ENCODE results near the gene ZFAND4. TPM values are rescaled to one million over a fixed set of nuclear protein-coding genes. Genes with fewer than 3 reads are reported as not detected.
A peak's percentile ranks its signal among the peaks of the same experiment; 100 is the strongest.
"Not testable (repeated sequence)": the region's sequence is repeated elsewhere in the genome, so short reads cannot be mapped to it uniquely, and the experiment has no call there.

Gene ZFAND4
- total RNA-seq, 1 donor from 2014 or later: 21.9 TPM

DNA sequence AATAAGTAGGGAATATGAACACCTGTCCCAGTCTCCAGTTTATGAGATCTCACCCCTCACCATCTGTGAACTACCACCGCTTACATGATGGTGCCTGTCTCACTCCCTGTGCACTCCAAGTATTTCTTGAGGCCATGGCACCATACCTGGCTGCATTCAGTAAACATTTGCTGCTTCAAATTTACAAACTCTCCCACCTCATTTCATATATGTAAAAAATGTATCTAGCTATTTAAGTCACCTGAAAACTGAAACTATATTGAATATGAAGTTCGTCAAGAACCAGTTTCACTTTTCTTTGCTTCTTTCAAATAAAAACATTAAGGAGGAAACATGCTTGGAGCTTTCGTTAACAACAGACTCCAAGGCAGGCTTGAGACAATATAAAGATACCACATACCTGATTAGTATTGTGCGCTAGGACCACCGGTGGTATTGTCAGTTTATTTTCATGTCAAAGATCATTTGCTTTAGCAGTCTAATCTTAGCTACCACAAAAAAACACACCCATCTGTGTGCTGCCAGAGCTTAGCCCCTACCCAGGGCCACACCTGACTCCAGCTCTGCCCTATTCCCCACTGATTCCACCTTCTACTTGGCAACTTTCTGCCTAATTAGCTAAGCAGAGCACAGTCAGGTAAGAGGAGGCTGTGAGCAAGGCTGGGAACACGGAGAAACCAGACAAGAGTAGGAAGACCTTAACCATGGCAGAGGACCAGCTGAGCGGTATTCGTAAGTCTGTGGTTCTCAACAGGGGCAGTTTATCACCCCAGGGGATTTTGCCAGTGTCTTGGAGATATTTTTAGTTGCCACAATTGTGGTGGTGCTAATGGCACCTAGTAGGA, 92.0 kb downstream of the ZFAND4 start:
- Histone ChIP-seq H3K36me3 (ENCODE audit: control insufficient read depth in 3 of 3, insufficient read depth in 3 of 3, low read length in 3 of 3) (no peaks in the 10 kb centered on the region), H3K27me3 (ENCODE audit: control insufficient read depth in 3 of 3, insufficient read depth in 3 of 3, low read length in 3 of 3) (no peaks in the 10 kb centered on the region), H3K27ac (ENCODE audit: low read depth, low read length) (no peak overlapping the region), H3K4me3 (ENCODE audit: low read length in 3 of 3) (peak overlapping the region in 1 of 3 donors; percentile 30), H3K4me1 (ENCODE audit: control insufficient read depth in 3 of 3, insufficient read depth in 3 of 3, low read length in 3 of 3) (peaks cover 3 to 8% (median 7%) of the 10 kb centered on the region in 3 donors), H3K9ac (ENCODE audit: low read depth in 1 of 3, low read length in 3 of 3) (peak overlapping the region in 1 of 3 donors; percentile 26), H3K9me3 (ENCODE audit: control insufficient read depth in 3 of 3, low read length in 3 of 3) (no peaks in the 10 kb centered on the region)

DNA sequence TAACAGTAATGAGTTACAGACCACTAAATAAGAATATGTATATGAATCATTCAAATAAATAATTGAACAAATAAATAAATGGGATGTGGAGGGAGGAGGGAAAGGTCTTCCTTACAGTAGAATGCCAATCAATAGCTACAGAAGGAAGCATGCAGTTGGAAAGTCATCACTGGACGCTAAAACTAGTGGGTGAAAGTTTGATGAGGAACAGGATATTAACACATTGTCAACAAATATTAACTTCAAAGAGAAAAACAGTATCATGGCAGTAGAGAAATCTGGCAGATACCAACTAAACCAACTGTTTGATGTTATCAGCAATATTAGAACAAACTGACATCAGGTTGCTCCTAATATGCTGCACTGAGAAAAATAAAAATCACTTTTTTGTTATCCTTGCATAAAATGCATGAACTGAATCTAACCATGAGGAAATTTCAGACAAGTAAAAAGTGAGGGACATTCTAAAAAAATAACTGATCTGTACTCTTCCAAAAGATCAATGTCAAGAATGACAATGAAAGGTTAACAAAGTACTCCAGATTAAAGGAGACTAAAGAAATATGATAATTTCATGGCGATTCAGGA, 94.1 kb downstream of the ZFAND4 start:
- no peak overlapping the region for H3K9ac ChIP-seq (ENCODE audit: low read depth in 1 of 3, low read length in 3 of 3)
- no peak overlapping the region for H3K27ac ChIP-seq (ENCODE audit: low read depth, low read length)
- H3K4me1 ChIP-seq (ENCODE audit: control insufficient read depth in 3 of 3, insufficient read depth in 3 of 3, low read length in 3 of 3): peaks cover 3 to 8% (median 7%) of the 10 kb centered on the region in 3 donors
- H3K27me3 ChIP-seq (ENCODE audit: control insufficient read depth in 3 of 3, insufficient read depth in 3 of 3, low read length in 3 of 3): no peaks in the 10 kb centered on the region
- H3K9me3 ChIP-seq (ENCODE audit: control insufficient read depth in 3 of 3, low read length in 3 of 3): no peaks in the 10 kb centered on the region
- H3K36me3 ChIP-seq (ENCODE audit: control insufficient read depth in 3 of 3, insufficient read depth in 3 of 3, low read length in 3 of 3): no peaks in the 10 kb centered on the region
- no peak overlapping the region for H3K4me3 ChIP-seq (ENCODE audit: low read length in 3 of 3)

DNA sequence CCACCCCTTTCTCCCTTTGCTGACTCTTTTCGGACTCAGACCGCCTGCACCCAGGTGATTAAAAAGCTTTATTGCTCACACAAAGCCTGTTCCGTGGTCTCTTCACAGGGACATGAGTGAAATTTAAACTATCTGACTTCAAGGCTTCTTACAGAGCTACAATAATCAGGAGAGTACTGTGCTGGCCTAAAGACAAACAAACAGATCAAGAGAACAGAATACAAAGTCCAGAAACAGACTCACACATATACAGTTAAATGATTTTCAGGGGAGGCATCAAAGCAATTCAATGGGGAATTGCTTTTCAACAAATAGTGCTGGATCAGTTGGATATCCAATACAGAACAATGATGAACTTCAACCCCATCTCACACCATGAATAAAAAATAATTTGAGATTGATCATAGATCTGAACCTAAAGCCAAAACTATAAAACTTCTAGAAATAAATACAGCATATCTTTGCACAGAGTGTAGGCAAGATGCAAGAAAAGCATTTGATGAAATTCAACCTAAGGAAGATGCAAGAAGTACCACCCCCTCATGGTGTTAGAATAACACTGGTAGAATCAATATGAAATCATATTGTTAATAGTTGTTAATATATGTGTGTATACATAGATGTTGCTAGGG, 96.5 kb downstream of the ZFAND4 start:
- H3K4me1 ChIP-seq (ENCODE audit: control insufficient read depth in 3 of 3, insufficient read depth in 3 of 3, low read length in 3 of 3): peaks cover 3 to 6% (median 5%) of the 10 kb centered on the region in 3 donors
- H3K36me3 ChIP-seq (ENCODE audit: control insufficient read depth in 3 of 3, insufficient read depth in 3 of 3, low read length in 3 of 3): no peaks in the 10 kb centered on the region
- H3K9ac ChIP-seq (ENCODE audit: low read depth in 1 of 3, low read length in 3 of 3): no peak overlapping the region
- no peaks in the 10 kb centered on the region for H3K9me3 ChIP-seq (ENCODE audit: control insufficient read depth in 3 of 3, low read length in 3 of 3)
- H3K27ac ChIP-seq (ENCODE audit: low read depth, low read length): no peak overlapping the region
- H3K27me3 ChIP-seq (ENCODE audit: control insufficient read depth in 3 of 3, insufficient read depth in 3 of 3, low read length in 3 of 3): no peaks in the 10 kb centered on the region
- H3K4me3 ChIP-seq (ENCODE audit: low read length in 3 of 3): no peak overlapping the region

DNA sequence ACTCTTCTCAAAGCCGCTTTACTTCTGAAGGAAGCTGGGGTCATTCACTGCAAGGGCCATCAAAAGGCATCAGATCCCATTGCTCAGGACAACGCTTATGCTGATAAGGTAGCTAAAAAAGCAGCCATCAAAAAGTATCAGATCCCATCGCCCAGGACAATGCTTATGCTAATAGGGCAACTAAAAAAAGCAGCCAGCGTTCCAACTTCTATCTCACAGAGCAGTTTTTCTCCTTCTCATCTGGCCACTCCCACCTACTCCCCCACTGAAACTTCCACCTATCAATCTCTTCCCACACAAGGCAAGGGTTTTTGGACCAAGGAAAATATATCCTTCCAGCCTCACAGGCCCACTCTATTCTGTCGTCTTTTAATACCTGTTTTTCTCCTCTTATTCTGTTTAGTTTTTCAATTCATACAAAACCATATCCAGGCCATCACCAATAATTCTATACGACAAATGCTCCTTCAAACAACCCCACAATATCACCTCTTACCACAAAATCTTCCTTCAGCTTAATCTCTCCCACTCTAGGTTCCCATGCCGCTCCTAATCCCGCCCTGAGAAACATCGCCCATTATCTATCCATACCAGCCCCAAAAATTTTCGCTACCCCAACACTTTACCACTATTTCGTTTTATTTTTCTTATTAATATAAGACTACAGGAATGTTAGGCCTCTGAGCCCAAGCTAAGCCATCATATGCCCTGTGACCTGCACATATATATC, 97.4 kb downstream of the ZFAND4 start:
- H3K4me3 ChIP-seq (ENCODE audit: low read length in 3 of 3); H3K36me3 ChIP-seq (ENCODE audit: control insufficient read depth in 3 of 3, insufficient read depth in 3 of 3, low read length in 3 of 3); H3K27ac ChIP-seq (ENCODE audit: low read depth, low read length); H3K4me1 ChIP-seq (ENCODE audit: control insufficient read depth in 3 of 3, insufficient read depth in 3 of 3, low read length in 3 of 3); H3K9me3 ChIP-seq (ENCODE audit: control insufficient read depth in 3 of 3, low read length in 3 of 3); H3K9ac ChIP-seq (ENCODE audit: low read depth in 1 of 3, low read length in 3 of 3); H3K27me3 ChIP-seq (ENCODE audit: control insufficient read depth in 3 of 3, insufficient read depth in 3 of 3, low read length in 3 of 3): not testable (repeated sequence)

DNA sequence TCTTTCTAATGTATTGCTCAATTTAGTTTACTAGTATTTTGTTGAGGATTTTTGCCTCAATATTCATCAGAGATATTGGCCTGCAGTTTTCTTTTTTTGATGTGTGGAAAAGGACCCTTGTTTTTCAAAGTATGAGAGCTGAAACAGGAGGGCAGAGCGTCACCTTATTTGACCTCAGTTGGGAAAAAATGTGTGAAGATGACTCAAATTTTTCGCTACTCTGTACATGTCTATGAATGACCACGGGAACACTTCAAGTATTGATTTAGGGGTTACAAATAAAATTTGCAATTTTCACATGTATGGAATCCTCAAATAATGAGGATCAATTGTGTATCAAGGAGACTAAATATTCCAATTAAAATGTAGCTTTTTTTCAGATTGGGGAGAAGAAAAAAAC, 103.1 kb downstream of the ZFAND4 start:
- no peak overlapping the region for H3K9ac ChIP-seq (ENCODE audit: low read depth in 1 of 3, low read length in 3 of 3)
- no peaks in the 10 kb centered on the region for H3K9me3 ChIP-seq (ENCODE audit: control insufficient read depth in 3 of 3, low read length in 3 of 3)
- no peaks in the 10 kb centered on the region for H3K4me1 ChIP-seq (ENCODE audit: control insufficient read depth in 3 of 3, insufficient read depth in 3 of 3, low read length in 3 of 3)
- no peaks in the 10 kb centered on the region for H3K36me3 ChIP-seq (ENCODE audit: control insufficient read depth in 3 of 3, insufficient read depth in 3 of 3, low read length in 3 of 3)
- no peak overlapping the region for H3K27ac ChIP-seq (ENCODE audit: low read depth, low read length)
- H3K27me3 ChIP-seq (ENCODE audit: control insufficient read depth in 3 of 3, insufficient read depth in 3 of 3, low read length in 3 of 3): no peaks in the 10 kb centered on the region
- no peak overlapping the region for H3K4me3 ChIP-seq (ENCODE audit: low read length in 3 of 3)

DNA sequence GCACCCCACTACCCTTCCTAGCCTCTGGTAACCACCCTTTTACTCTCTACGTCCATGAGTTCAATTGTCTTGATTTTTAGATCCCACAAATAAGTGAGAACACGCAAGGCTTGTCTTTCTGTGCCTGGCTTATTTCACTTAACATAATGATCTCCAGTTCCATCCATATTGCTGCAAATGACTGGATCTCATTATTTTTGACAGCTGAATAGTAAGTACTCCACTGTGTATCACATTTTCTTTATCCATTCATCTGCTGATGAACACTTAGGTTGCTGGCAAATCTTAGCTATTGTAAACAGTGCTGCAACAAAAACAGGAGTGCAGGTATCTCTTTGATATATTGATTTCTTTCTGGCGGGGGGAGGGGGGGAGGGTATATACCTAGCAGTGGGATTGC, 106.2 kb downstream of the ZFAND4 start:
- H3K27ac ChIP-seq (ENCODE audit: low read depth, low read length): no peak overlapping the region
- H3K27me3 ChIP-seq (ENCODE audit: control insufficient read depth in 3 of 3, insufficient read depth in 3 of 3, low read length in 3 of 3): no peaks in the 10 kb centered on the region
- no peaks in the 10 kb centered on the region for H3K9me3 ChIP-seq (ENCODE audit: control insufficient read depth in 3 of 3, low read length in 3 of 3)
- no peak overlapping the region for H3K9ac ChIP-seq (ENCODE audit: low read depth in 1 of 3, low read length in 3 of 3)
- no peaks in the 10 kb centered on the region for H3K4me1 ChIP-seq (ENCODE audit: control insufficient read depth in 3 of 3, insufficient read depth in 3 of 3, low read length in 3 of 3)
- no peaks in the 10 kb centered on the region for H3K36me3 ChIP-seq (ENCODE audit: control insufficient read depth in 3 of 3, insufficient read depth in 3 of 3, low read length in 3 of 3)
- H3K4me3 ChIP-seq (ENCODE audit: low read length in 3 of 3): no peak overlapping the region

Other genes starting within 250 kb of the ZFAND4 start
- gene WASHC2C, start 54.5 kb upstream of the ZFAND4 start, total RNA-seq: 16.2 TPM
- gene AGAP4, start 174.7 kb upstream of the ZFAND4 start, total RNA-seq: 14.6 TPM

Data from skeletal muscle tissue (tissue), 4 donors.